HK-2 (cell line): Measurements from ENCODE around the gene SHISA9.

ENCODE experiments used
- DNase-seq: peaks from one replicate; pipeline ENCODE4 v3.0.0-alpha.2; 2018; ENCODE audit not compliant: unreplicated experiment

Gene SHISA9

DNA sequence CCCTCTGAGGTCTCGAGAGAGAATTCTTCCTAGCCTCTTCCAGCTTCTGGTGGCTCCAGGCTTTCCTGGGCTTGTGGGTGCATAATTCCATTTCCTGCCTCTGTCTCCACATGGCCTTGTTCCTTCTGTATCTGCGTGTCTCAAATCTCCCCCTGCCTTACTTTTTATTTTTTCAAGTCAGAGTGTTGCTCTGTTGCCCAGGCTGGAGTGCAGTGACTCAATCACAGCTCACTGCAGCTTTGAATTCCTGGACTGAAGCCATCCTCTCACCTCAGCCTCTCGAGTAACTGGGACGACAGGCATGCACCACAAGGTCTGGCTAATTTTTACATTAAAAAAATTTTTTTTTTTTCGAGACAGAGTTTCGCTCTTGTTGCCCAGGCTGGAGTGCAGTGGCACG is 120.6 kb downstream of the SHISA9 start:
- peak; percentile 32 for DNase-seq

- DNase-seq = no peak
Measured at GRCh38 chr16:13029786-13030185, 128.4 kb downstream of the SHISA9 start.

- no peak for DNase-seq
Measured at GRCh38 chr16:13030769-13031168, 129.4 kb downstream of the SHISA9 start.

DNA sequence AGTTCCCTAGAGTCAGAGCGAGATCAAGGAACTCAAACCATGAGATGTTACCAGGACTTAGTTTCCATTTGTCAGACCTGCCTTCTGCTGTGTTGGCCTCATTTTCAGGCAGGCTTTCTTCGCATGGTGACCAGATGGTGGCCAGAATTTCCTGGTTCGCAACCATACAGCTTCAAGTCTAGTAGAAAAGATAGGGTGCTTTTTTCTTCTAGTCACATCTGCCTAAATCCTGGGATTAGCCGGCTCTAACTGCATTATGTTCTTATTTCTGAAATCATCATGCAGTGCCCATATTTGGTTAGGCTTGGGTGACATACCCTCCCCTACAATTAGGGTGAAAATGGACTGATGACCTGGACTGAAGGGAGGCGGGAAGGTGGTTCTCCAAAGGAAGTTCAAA is 131.5 kb downstream of the SHISA9 start:
- no peak for DNase-seq

- peak; percentile 29 for DNase-seq
Measured at GRCh38 chr16:13036600-13036999, 135.2 kb downstream of the SHISA9 start.

DNA sequence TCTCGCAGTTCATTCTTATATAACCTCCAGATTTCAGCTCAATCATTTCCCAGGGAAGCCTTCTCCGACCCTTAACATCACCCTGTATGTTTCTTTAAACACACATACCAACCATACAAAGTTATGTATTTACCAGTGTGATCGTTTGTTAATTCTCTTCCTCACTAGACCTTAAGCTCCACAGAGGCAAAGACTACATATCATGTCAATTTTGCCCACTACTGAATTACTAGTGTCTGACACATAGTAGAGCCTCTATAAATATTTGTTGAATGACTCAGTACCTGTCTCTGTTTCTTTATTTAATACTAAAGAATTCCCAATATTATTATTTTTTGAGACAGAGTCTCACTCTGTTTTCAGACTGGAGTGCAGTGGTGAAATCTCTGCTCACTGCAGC is 137.2 kb downstream of the SHISA9 start:
- no peak for DNase-seq

DNA sequence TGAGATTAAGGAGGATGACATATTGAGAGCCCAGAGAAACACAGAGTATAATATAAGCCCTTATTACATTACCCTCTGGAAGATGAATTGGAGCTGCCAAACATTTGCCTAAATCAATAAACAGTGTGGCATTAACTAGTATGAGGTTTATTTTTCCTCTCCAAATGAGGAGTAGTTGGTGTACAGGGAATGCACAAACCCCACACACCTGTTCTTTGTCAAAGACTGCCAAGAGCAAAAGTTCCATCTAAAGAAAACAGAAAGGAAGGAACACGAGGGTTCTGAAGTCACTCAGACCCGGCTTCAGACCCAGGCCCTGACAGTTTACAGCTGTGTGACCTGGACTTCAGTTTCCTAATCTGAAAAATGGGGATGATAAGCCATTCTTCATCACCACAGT is 138.1 kb downstream of the SHISA9 start:
- no peak for DNase-seq

DNA sequence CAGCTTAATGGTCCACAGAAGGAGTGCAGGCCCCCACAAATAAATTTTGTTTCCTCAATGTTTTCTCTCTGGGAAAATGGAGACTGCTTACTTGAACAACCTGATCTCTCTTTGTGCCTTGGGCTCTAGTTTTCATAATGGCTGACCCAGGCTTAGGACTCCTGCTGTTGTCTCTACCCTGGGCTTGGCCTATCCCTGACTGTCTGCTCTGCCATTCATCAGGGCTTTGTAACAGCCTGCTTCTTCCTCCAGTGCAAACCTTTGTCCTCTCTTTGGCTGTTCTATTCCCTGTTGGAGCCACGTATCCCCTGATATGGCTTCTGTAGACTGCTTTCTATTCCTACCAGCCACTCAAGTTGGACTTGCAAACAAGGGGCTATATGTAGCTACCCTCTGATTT is 139.8 kb downstream of the SHISA9 start:
- DNase-seq = no peak

- no peak for DNase-seq
Measured at GRCh38 chr16:13041646-13042290, 140.4 kb downstream of the SHISA9 start.

DNA sequence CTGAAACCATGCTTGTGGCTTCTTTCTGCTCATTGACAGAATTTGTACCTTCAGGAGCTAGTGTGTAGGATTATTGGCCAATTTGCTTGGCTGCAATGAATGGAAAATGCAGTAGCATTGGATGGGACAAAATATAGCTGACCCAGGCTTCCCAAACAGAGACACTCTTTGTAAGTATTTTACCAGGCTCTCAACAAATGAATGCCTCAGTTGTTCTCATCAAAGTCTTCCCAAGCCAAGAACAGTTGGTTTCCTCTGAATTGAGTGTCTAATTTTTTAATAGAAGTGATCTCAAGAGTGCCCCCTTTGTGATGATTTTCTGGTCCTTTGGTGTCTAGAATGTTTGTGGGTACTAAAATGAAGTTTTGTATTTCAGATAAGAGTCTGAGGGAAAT is 140.9 kb downstream of the SHISA9 start:
- no peak for DNase-seq

- no peak for DNase-seq
Measured at GRCh38 chr16:13046061-13046821, 144.8 kb downstream of the SHISA9 start.

- no peak for DNase-seq
Measured at GRCh38 chr16:13047276-13047675, 145.9 kb downstream of the SHISA9 start.

- DNase-seq = no peak
Measured at GRCh38 chr16:13049688-13050087, 148.3 kb downstream of the SHISA9 start.

DNA sequence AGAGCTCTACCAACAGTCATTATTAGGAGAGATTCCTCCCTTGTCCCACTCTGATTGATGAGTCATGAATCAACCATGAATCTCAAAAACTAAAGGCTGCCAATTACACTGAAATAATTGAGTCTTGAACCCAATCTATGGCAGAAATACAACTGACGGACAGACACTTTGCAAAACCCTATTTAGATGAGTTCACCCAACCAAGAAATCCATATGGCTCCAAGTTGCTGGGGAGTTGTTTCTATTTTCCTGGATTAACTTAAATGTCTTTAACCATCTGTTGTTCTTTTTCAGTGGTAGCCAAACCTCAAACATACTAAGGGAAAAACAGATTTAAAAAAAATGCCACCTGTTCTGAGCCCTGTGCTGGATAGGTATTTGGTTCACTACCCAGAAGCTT is 151.0 kb downstream of the SHISA9 start:
- no peak for DNase-seq

GRCh38 chr16:13055480-13055879 is 154.1 kb downstream of the SHISA9 start:
- no peak for DNase-seq

DNA sequence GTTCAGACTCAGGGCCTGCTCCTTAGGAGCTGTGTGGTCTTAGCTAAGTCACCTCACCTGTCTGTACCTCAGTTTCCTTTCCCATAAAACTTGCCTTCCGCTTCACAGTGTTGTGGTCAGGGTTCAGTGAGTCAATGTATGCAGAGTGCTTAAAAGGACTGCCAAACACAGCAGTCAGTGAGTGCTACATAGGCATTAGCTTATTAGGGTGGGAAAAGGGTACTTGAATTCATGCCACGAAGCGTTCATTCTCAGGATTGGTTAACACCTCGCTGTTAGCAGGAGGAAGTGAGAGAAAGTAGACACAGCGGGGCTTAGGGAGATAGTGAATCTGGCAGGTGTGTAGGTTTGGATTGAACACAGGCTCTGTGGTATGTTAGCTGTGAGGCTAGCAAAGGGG is 155.2 kb downstream of the SHISA9 start:
- no peak for DNase-seq

DNA sequence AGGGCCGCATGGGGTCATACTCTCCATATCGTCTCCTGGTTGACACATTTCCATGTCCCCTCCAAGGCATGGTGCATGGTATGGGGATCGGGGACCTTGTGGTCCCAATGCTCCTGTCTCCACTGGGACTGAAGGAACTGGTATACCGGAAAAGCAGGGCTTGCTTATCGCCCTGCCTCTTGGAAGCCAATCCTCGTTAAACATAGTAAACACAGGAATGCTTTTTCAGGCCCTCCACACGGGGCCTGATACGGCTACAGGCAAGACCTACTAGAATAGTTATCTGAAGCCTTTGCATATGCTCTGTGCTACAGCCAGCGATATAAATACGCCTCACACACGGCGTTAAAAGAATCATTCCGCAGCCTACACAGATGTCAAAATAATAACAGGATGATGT is 159.5 kb downstream of the SHISA9 start:
- DNase-seq = no peak

DNA sequence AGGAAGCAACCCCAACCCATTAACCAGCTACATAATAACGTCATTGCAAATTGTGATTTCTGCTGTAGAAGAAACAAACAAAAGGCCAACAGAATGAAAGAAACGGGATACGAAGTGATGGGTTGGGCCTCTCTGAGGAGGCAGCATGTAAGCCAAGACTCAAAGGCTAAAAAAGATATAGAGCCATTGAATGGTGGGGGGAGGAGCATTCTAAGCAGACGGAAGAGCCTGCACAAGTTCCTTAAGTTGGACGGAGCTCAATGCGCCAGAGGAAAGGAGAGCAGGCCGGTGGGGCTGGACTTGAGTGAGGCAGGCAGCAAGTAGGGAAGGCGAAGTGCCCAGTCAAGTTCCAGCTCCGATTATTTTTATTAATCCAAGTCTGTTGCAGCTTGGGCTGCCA is 160.3 kb downstream of the SHISA9 start:
- no peak for DNase-seq

- DNase-seq = no peak
Measured at GRCh38 chr16:13062219-13062618, 160.8 kb downstream of the SHISA9 start.

- DNase-seq = no peak
Measured at GRCh38 chr16:13063457-13063856, 162.1 kb downstream of the SHISA9 start.

GRCh38 chr16:13064821-13065220 is 163.4 kb downstream of the SHISA9 start:
- DNase-seq = no peak

GRCh38 chr16:13067648-13068047 is 166.2 kb downstream of the SHISA9 start:
- DNase-seq = no peak

DNA sequence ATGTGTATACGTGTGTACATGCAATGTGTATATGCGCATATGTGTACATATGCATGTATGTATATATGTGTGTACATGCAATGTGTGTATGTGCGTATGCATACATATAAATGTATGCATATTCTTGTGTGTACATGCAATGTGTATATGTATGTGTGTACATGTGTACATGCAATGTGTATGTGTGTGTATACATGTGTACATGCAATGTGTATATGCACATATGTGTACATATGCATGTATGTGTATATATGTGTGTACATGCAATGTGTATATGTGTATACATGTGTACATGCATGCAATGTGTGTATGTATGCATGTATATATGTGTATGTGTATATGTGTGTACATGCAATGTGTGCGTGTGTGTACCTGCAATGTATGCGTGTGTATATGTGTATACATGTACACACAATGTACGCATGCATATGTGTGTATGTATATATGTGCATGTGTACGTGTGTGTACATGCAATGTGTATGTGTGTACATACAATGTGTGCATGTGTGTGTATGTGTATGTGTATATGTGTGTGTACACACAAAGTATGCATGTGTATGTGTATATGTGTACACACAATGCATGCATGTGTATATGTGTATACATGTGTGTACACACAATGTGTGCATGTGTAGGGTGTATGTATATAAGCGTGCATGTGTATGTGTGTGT is 167.7 kb downstream of the SHISA9 start:
- DNase-seq = no peak
